Measurements from ENCODE around the gene IGF2BP1.

- TF ChIP-seq POLR2AphosphoS5 (IDR thresholded peaks at IDR 0.05) (no peak), EP300 (IDR thresholded peaks at IDR 0.05) (no peak), CTCF (IDR thresholded peaks at IDR 0.05) (no peak)
Measured at GRCh38 chr17:48951572-48951971, 45.6 kb upstream of the IGF2BP1 start.

Measured in suprapubic skin (tissue), 4 donors.